Measurements from ENCODE around the gene EGFL6.
"Not testable (repeated sequence)": the region's sequence is repeated elsewhere in the genome, so short reads cannot be mapped to it uniquely, and the experiment has no call there.

EGFL6 gene

GRCh38 chrX:13638021-13638420, 68.6 kb downstream of the EGFL6 start:
- no peak overlapping the region for H3K4me3 ChIP-seq (ENCODE audit: low read depth, low read length)
- no peak for TF ChIP-seq CTCF (IDR thresholded peaks at IDR 0.05; ENCODE audit: low read depth, low read length, missing control alignments)
- no peak for DNase-seq (ENCODE audit: low read depth)

GRCh38 chrX:13638826-13639225, 69.4 kb downstream of the EGFL6 start:
- no peak for TF ChIP-seq CTCF (IDR thresholded peaks at IDR 0.05; ENCODE audit: low read depth, low read length, missing control alignments)
- DNase-seq (ENCODE audit: low read depth) = no peak
- H3K4me3 ChIP-seq (ENCODE audit: low read depth, low read length) = no peak overlapping the region

GRCh38 chrX:13641684-13642083, 72.3 kb downstream of the EGFL6 start:
- not testable (repeated sequence) for DNase-seq (ENCODE audit: low read depth); H3K4me3 ChIP-seq (ENCODE audit: low read depth, low read length)

GRCh38 chrX:13645464-13646153, 76.2 kb downstream of the EGFL6 start:
- no peak for DNase-seq (ENCODE audit: low read depth)
- TF ChIP-seq CTCF (IDR thresholded peaks at IDR 0.05; ENCODE audit: low read depth, low read length, missing control alignments) = no peak
- no peak overlapping the region for H3K4me3 ChIP-seq (ENCODE audit: low read depth, low read length)

- no peak overlapping the region for H3K4me3 ChIP-seq (ENCODE audit: low read depth, low read length)
- no peak for DNase-seq (ENCODE audit: low read depth)
- peak; percentile 60 for TF ChIP-seq CTCF (IDR thresholded peaks at IDR 0.05; ENCODE audit: low read depth, low read length, missing control alignments)
Measured at GRCh38 chrX:13646154-13646549, 76.8 kb downstream of the EGFL6 start.

GRCh38 chrX:13647709-13648212, 78.4 kb downstream of the EGFL6 start:
- no peak overlapping the region for H3K4me3 ChIP-seq (ENCODE audit: low read depth, low read length)
- no peak for TF ChIP-seq CTCF (IDR thresholded peaks at IDR 0.05; ENCODE audit: low read depth, low read length, missing control alignments)
- no peak for DNase-seq (ENCODE audit: low read depth)

- DNase-seq (ENCODE audit: low read depth); H3K4me3 ChIP-seq (ENCODE audit: low read depth, low read length): not testable (repeated sequence)
Measured at GRCh38 chrX:13648336-13648735, 78.9 kb downstream of the EGFL6 start.

GRCh38 chrX:13649838-13650237, 80.4 kb downstream of the EGFL6 start:
- H3K4me3 ChIP-seq (ENCODE audit: low read depth, low read length) = no peak overlapping the region
- no peak for DNase-seq (ENCODE audit: low read depth)
- TF ChIP-seq CTCF (IDR thresholded peaks at IDR 0.05; ENCODE audit: low read depth, low read length, missing control alignments) = no peak
